Activated naive CD8-positive, alpha-beta T cell treated with anti-CD3 and anti-CD28 coated beads, Interleukin-2, amount 50 U/mL, for 16 hours (primary cell): ENCODE measurements around the gene LRRC51.
A peak's percentile ranks its signal among the peaks of the same experiment; 100 is the strongest.
"Not testable (repeated sequence)": the region's sequence is repeated elsewhere in the genome, so short reads cannot be mapped to it uniquely, and the experiment has no call there.

Experiments
- DNase-seq: peaks from one replicate; pipeline ENCODE4 v3.0.0-alpha.2; 2020; ENCODE audit warnings: low read depth, low spot score

Gene LRRC51

GRCh38 chr11:72105888-72106287, 25.2 kb downstream of the LRRC51 start, which contains the start of gene TOMT:
TOMT (plus strand) TSS chr11:72105924; CDS start chr11:72105952, 28 bp downstream.
- DNase-seq = no peak

- DNase-seq = no peak
Measured at GRCh38 chr11:72111300-72112142, 30.9 kb downstream of the LRRC51 start.

GRCh38 chr11:72112143-72112977, 31.7 kb downstream of the LRRC51 start, which contains the start of gene ANAPC15:
ANAPC15 (minus strand) TSS chr11:72112695; CDS start chr11:72111276, 1,419 bp downstream.
- peak; percentile 99 for DNase-seq

GRCh38 chr11:72112978-72113808, 32.5 kb downstream of the LRRC51 start:
- DNase-seq = no peak

GRCh38 chr11:72114570-72114969, 33.9 kb downstream of the LRRC51 start:
- DNase-seq = no peak

GRCh38 chr11:72116019-72116755, 35.5 kb downstream of the LRRC51 start:
- DNase-seq = no peak

- DNase-seq = no peak
Measured at GRCh38 chr11:72119198-72119597, 38.5 kb downstream of the LRRC51 start.

GRCh38 chr11:72120930-72121329, 40.3 kb downstream of the LRRC51 start:
- no peak for DNase-seq

- no peak for DNase-seq
Measured at GRCh38 chr11:72122607-72123006, 42.0 kb downstream of the LRRC51 start.

GRCh38 chr11:72123117-72123653, 42.5 kb downstream of the LRRC51 start:
- no peak for DNase-seq

- DNase-seq = no peak
Measured at GRCh38 chr11:72124046-72124445, 43.4 kb downstream of the LRRC51 start.

- DNase-seq = no peak
Measured at GRCh38 chr11:72125956-72126355, 45.3 kb downstream of the LRRC51 start.

- no peak for DNase-seq
Measured at GRCh38 chr11:72127923-72128322, 47.3 kb downstream of the LRRC51 start.

GRCh38 chr11:72129381-72129780, 48.7 kb downstream of the LRRC51 start:
- no peak for DNase-seq

- DNase-seq = no peak
Measured at GRCh38 chr11:72132646-72133045, 52.0 kb downstream of the LRRC51 start.

GRCh38 chr11:72135473-72135872, 54.8 kb downstream of the LRRC51 start, which contains the start of gene FOLR3:
FOLR3 (plus strand) TSS chr11:72135725; CDS start chr11:72135953, 228 bp downstream.
- not testable (repeated sequence) for DNase-seq

- no peak for DNase-seq
Measured at GRCh38 chr11:72135891-72136683, 55.4 kb downstream of the LRRC51 start.

GRCh38 chr11:72136684-72137262, 56.1 kb downstream of the LRRC51 start:
- no peak for DNase-seq

GRCh38 chr11:72138821-72139390, 58.3 kb downstream of the LRRC51 start:
- no peak for DNase-seq
